Mucosa of descending colon (tissue), 3 donors: ENCODE measurements around the gene PFKFB4. TPM values are rescaled to one million over a fixed set of nuclear protein-coding genes. Genes with fewer than 3 reads are reported as not detected.

Experiments used
- ATAC-seq: fragments of 200-7000 bp; cut with Tn5 transposase; one replicate; pipeline ENCODE4 v1.9.1; 2020; ENCODE audit warnings: mild to moderate bottlenecking, moderate library complexity
- DNase-seq, 3 donors: peaks; one replicate each; pipeline ENCODE4 v3.0.0-alpha.2; 2020
- H3K36me3 ChIP-seq: fragments of 200-600 bp; one replicate; pipeline ENCODE4 v1.8.0; 2021; ENCODE audit warnings: low read depth, mild to moderate bottlenecking
- H3K4me1 ChIP-seq: fragments of 200-600 bp; one replicate; pipeline ENCODE4 v1.8.0; 2021; ENCODE audit warnings: low read depth, mild to moderate bottlenecking
- H3K4me3 ChIP-seq: fragments of 200-600 bp; one replicate; pipeline ENCODE4 v1.8.0; 2021; ENCODE audit warnings: mild to moderate bottlenecking
- H3K9me3 ChIP-seq: fragments of 200-600 bp; one replicate; pipeline ENCODE4 v1.8.0; 2021; ENCODE audit warnings: mild to moderate bottlenecking
- intact Hi-C, 2 donors: fragments of 100-400 bp; cut with DNase I in 1 of 2; cut with micrococcal nuclease in 1 of 2; formaldehyde crosslinking; loops; one replicate each; pipeline versions ENCODE4 v1.11.0 to v1.11.1; 2022; cut with DNase I, micrococcal nuclease
- total RNA-seq, 3 donors: library from RNA; stranded (reverse); fragmentation: NEBNext Ultra II Directional in 2 of 3; extraction: Animal tissue kit (Norgen Biotek cat#: 25700) in 2 of 3; gene quantifications; one replicate each; pipeline versions ENCODE4 v1.2.1 to v1.2.4, GENCODE V29; 2021 to 2023
- TF ChIP-seq, protein P1 (sequence below): fragments of 200-600 bp; IDR thresholded peaks from one replicate; pipeline ENCODE4 v1.8.0; 2022; ENCODE audit warnings: antibody characterized with exemption, mild to moderate bottlenecking
- donor health status: DM: no; HTN: no; CAD: no; lungs with moderate emphysema.
- donor health status: DM: no; HTN: no; CAD: no.
- donor health status: DM: no; HTN: yes; CAD: no.

Gene PFKFB4
- total RNA-seq, 3 donors from 2014 or later, result 4.4 to 14.2 (median 10.8) TPM

DNA sequence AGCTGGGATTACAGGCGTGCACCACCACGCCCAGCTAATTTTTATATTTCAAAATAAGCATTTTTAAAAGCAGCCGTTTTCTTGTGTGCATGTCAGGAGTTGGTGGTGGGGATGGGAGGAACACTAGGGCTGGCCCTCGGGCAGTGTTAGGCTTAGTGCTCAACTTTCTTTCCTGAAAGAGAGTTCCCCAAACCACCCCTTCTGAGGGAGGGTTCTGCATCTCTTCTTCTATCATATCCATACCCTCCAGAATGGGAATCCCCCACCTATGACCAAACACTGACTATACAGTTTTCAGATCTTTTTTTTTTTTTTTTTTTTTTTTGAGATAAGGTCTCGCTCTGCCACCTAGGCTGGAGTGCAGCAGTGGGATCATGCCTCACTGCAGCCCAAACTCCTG, 12.5 kb downstream of the PFKFB4 start:
- intact Hi-C loops, result no loop called here
- no peaks in the 10 kb centered on the region for H3K36me3 ChIP-seq
- TF ChIP-seq, protein P1, sequence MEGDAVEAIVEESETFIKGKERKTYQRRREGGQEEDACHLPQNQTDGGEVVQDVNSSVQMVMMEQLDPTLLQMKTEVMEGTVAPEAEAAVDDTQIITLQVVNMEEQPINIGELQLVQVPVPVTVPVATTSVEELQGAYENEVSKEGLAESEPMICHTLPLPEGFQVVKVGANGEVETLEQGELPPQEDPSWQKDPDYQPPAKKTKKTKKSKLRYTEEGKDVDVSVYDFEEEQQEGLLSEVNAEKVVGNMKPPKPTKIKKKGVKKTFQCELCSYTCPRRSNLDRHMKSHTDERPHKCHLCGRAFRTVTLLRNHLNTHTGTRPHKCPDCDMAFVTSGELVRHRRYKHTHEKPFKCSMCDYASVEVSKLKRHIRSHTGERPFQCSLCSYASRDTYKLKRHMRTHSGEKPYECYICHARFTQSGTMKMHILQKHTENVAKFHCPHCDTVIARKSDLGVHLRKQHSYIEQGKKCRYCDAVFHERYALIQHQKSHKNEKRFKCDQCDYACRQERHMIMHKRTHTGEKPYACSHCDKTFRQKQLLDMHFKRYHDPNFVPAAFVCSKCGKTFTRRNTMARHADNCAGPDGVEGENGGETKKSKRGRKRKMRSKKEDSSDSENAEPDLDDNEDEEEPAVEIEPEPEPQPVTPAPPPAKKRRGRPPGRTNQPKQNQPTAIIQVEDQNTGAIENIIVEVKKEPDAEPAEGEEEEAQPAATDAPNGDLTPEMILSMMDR, result no peak

DNA sequence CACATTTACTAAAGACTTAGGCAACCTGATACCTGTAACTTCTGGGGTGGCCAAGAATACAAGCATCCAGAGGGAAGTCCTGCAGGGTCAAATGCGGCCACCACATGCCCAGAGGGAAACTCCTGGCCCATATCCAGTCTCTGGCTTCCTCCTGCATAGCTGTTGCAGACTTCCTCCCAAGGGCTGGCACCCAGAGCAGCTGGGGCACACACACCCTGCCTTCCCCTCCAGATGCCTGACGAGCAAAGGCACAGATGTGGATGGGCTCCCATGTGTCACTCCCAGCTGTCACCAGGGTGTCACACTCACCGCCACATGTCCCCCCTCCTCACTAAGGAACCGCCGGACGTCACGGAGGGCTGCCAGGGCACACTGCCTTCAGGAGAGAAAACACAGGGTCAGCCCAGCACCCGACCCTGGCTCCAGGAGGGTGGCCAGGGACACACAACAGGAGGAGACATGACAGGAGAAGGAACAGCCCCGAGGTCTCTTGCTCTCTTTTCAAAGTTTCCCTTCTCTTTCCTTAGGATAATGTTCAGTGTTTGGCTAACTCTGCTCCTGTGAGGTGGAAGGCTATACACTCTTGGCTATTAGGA, 13.2 kb downstream of the PFKFB4 start:
- H3K4me3 ChIP-seq, result no peak overlapping the region
- H3K4me1 ChIP-seq, result no peaks in the 10 kb centered on the region
- intact Hi-C loops, result no loop called here
- ATAC-seq (no peak), DNase-seq (no peak)
- H3K9me3 ChIP-seq, result no peaks in the 10 kb centered on the region
- TF ChIP-seq, protein P1, result no peak
- H3K36me3 ChIP-seq, result no peaks in the 10 kb centered on the region

More for the DNA sequence above, 12.5 kb downstream of the PFKFB4 start:
- Histone ChIP-seq H3K9me3 (no peaks in the 10 kb centered on the region), H3K4me1 (no peaks in the 10 kb centered on the region), H3K4me3 (no peak overlapping the region)
- DNase-seq, result no peak
- ATAC-seq, result no peak

DNA sequence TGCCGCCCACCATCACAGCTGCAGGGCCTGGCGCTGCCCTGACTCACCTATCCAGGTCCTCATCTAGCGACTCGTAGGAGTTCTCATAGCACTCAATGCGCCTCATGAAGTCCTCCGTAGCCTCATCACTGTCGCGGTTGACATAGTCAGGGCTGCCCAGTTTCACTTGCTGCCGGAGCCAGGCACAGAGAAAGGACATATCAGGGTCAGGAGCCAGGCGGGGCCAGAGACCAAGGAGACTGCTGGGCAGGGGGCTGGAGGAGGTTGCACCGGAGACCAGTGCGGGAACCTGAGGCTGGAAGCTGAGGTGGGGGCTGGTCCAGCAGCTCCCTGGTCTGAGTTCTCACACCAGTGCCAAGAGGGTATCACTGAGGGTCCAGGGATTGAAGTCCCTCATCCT, 18.2 kb downstream of the PFKFB4 start:
- no peaks in the 10 kb centered on the region for H3K4me1 ChIP-seq
- TF ChIP-seq, protein P1, result no peak
- no peaks in the 10 kb centered on the region for H3K9me3 ChIP-seq
- no peak overlapping the region for H3K4me3 ChIP-seq
- no peak for ATAC-seq
- DNase-seq, result no peak
- intact Hi-C loops, result no loop called here
- H3K36me3 ChIP-seq, result no peaks in the 10 kb centered on the region

DNA sequence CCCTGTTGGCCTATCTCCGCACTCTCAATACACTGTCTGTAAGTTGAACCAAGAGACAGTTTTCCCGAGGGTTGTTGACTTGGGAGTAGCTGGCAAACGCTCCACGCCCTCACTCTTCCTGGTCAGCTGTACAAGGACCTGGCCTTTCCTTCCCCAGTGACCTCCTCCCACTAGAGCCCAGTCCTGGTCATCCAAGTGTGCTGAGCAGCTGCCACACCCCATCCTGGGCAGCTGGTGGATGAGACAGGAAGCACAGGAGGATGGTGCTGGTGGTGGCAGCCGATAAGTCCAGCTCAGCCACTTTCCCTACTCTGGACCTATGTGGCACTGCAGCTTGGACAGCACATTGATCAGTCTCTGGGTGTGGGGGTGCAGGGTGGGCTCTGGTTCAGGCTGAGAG, 19.8 kb downstream of the PFKFB4 start:
- ATAC-seq, result peak; percentile 90
- no peaks in the 10 kb centered on the region for H3K36me3 ChIP-seq

DNA sequence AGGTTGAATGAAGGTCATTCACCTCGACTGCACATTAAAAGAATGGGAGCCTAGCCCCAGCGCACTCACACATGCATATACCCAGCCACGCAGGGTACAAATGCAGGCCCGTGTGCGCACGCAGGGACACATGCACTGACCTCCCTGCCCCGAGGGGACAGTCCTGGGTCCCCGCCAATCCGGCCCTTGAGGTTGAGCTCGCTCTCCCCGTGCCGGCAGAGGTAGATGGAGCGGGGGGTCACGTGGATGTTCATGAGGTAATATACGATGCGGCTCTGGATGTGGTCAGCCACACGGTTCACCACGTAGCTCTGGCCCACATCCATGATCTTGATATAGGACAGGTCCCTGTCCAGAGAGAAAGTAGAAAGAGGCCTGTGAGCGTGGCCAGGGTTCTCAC, 20.5 kb downstream of the PFKFB4 start:
- H3K9me3 ChIP-seq, result no peaks in the 10 kb centered on the region
- H3K4me3 ChIP-seq, result no peak overlapping the region
- H3K4me1 ChIP-seq, result no peaks in the 10 kb centered on the region
- intact Hi-C loops, result no loop called here
- TF ChIP-seq, protein P1, result no peak
- ATAC-seq (no peak), DNase-seq (no peak)
- no peaks in the 10 kb centered on the region for H3K36me3 ChIP-seq

More for the DNA sequence above, 19.8 kb downstream of the PFKFB4 start:
- DNase-seq, result no peak
- intact Hi-C loops, result no loop called here
- H3K4me3 ChIP-seq, result no peak overlapping the region
- H3K9me3 ChIP-seq, result no peaks in the 10 kb centered on the region
- TF ChIP-seq, protein P1, result no peak
- H3K4me1 ChIP-seq, result no peaks in the 10 kb centered on the region

DNA sequence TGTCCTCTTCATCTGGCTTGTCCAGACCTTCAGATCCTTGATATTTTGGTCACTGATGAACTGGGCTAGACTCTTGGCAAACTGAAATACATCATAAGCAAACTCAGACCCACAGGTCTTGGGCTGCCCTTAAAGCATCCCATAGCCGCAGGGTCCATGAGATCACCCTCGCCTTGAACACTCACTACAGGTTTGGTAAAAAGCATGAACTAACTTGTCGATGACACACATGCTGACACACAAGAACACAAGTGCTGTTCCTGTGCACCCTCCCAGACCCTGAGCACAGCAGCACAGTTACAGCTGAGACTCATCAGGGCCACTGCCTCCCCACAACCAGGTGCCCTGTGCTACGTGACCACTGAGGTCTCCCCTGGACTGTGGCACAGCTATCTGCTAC, 21.0 kb downstream of the PFKFB4 start:
- no peaks in the 10 kb centered on the region for H3K4me1 ChIP-seq
- TF ChIP-seq, protein P1, result no peak
- no peak overlapping the region for H3K4me3 ChIP-seq
- H3K36me3 ChIP-seq, result no peaks in the 10 kb centered on the region
- intact Hi-C loops, result no loop called here
- H3K9me3 ChIP-seq, result no peaks in the 10 kb centered on the region
- ATAC-seq (no peak), DNase-seq (no peak)
